Panc1 (cell line): Measurements from ENCODE around the gene ZNF717. TPM values are rescaled to one million over a fixed set of nuclear protein-coding genes. Genes with fewer than 3 reads are reported as not detected.

Source experiments
- ATAC-seq: fragments of 200-7000 bp; cut with Tn5 transposase; 2 replicates; pipeline ENCODE4 v1.9.1; 2020; ENCODE audit warnings: mild to moderate bottlenecking, moderate library complexity
- BruUV-seq: library from RNA; stranded (reverse); fragments of 400-500 nt; replicated peaks from 2 replicates; lab custom pipeline; 2021; lab: Mats Ljungman, UMichigan
- CTCF ChIA-PET: fragments of 300-600 bp; sonication (Branson Sonifier 250); formaldehyde crosslinking; loops from one replicate; lab custom pipeline; 2022; ENCODE audit warnings: antibody characterized with exemption; lab: Charles Lee
- POLR2A ChIA-PET: fragments of 300-600 bp; sonication (Branson Sonifier 250); formaldehyde crosslinking; loops from one replicate; lab custom pipeline; 2022; ENCODE audit warnings: antibody characterized with exemption; lab: Charles Lee
- DNase-seq: peaks from one replicate; pipeline ENCODE4 v3.0.0-alpha.2; 2010; ENCODE audit warnings: low read depth, low spot score
- H3K27ac ChIP-seq: 2 replicates; pipeline ENCODE4 v1.5.1; 2011; ENCODE audit warnings: mild to moderate bottlenecking, low read length, inconsistent platforms
- H3K27me3 ChIP-seq: fragments of 200-500 bp; sonication (Bioruptor generic); 2 replicates; pipeline ENCODE4 v1.6.0; 2014; ENCODE audit warnings: low read length, inconsistent platforms; ENCODE audit not compliant: control insufficient read depth, insufficient read depth
- H3K36me3 ChIP-seq: fragments of 200-500 bp; sonication (Bioruptor generic); 2 replicates; pipeline ENCODE4 v1.5.1; 2014; ENCODE audit warnings: inconsistent platforms, mild to moderate bottlenecking, low read length, moderate library complexity; ENCODE audit not compliant: control insufficient read depth, insufficient read depth
- H3K4me1 ChIP-seq: 2 replicates; pipeline ENCODE4 v1.5.1; 2011; ENCODE audit warnings: inconsistent platforms, mild to moderate bottlenecking, low read length, moderate library complexity; ENCODE audit not compliant: control insufficient read depth, insufficient read depth
- H3K4me3 ChIP-seq, 2 experiments: 2 replicates each; pipeline ENCODE4 v1.5.1; 2011 to 2012; ENCODE audit warnings: low read depth in 2 of 2, low read length in 2 of 2, mild to moderate bottlenecking in 2 of 2, inconsistent platforms in 1 of 2, moderate library complexity in 1 of 2
- H3K9me3 ChIP-seq: fragments of 200-500 bp; sonication (Bioruptor generic); 2 replicates; pipeline ENCODE4 v1.5.1; 2014; ENCODE audit warnings: low read depth, mild to moderate bottlenecking, inconsistent platforms, low read length, moderate library complexity; ENCODE audit not compliant: control insufficient read depth, insufficient read depth
- POLR2AphosphoS5 ChIP-seq: IDR thresholded peaks from 2 replicates; pipeline ENCODE4 v1.6.1; 2012; ENCODE audit warnings: mild to moderate bottlenecking, low read depth, low read length, moderate library complexity
- SIN3A ChIP-seq: IDR thresholded peaks from 2 replicates; pipeline ENCODE4 v1.6.1; 2012; ENCODE audit warnings: low read depth, mild to moderate bottlenecking, low read length, moderate library complexity, borderline replicate concordance; ENCODE audit not compliant: insufficient read depth
- TCF7L2 ChIP-seq: IDR thresholded peaks from 2 replicates; pipeline ENCODE4 v1.6.1; 2011; ENCODE audit warnings: mild to moderate bottlenecking, low read depth, low read length, inconsistent platforms
- in situ Hi-C: cut with HindIII; loops from 2 replicates; pipeline ENCODE4 v1.10.0; 2016; ENCODE audit warnings: low sequenced_read_pairs, low pct_unique_long_range_greater_than_20kb
- intact Hi-C: fragments of 100-400 bp; cut with micrococcal nuclease; formaldehyde crosslinking; loops from one replicate; pipeline ENCODE4 v1.10.0; 2022; ENCODE audit not compliant: unreplicated experiment
- total RNA-seq: library from RNA; stranded (reverse); gene quantifications from one replicate; pipeline ENCODE4 v1.2.1, GENCODE V29; 2021; ENCODE audit not compliant: unreplicated experiment
- TF ChIP-seq, protein P1 (sequence below): fragments of 450-650 bp; IDR thresholded peaks from 2 replicates; pipeline ENCODE4 v1.5.1; 2017; ENCODE audit warnings: mild to moderate bottlenecking
- TF ChIP-seq, protein P2 (sequence below), 2 experiments: IDR thresholded peaks; 2 replicates each; pipeline ENCODE4 v1.6.1; 2011 to 2012; ENCODE audit warnings: low read depth in 2 of 2, control low read depth in 1 of 2, low read length in 1 of 2, mild to moderate bottlenecking in 1 of 2, moderate library complexity in 1 of 2; ENCODE audit not compliant: insufficient read depth in 1 of 2

Gene ZNF717
- total RNA-seq, 1 experiment from 2014 or later, result 6.3 TPM

DNA sequence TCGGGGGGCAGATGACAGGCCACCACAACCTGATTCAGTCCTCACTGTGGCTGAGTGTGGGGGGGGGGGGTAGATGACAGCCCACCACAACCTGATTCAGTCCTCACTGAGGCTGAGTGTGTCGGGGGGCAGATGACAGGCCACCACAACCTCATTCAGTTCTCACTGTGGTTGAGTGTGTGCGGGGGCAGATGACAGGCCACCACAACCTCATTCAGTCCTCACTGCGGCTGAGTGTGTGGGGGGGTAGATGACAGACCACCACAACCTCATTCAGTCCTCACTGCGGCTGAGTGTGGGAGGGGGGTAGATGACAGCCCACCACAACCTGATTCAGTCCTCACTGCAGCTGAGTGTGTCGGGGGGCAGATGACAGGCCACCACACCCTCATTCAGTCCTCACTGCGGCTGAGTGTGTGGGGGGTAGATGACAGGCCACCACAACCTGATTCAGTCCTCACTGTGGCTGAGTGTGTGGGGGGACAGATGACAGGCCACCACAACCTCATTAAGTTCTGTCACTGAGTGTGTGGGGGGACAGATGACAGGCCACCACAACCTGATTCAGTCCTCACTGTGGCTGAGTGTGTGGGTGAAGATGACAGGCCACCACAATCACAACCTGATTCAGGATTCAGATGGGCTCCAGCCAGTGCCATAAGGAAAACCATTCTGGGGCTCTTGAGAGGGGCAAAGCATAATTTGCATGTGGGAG, 16.9 kb downstream of the ZNF717 start:
- intact Hi-C loops (no loop called here), in situ Hi-C loops (no loop called here)
- BruUV-seq, result no TSS peak

DNA sequence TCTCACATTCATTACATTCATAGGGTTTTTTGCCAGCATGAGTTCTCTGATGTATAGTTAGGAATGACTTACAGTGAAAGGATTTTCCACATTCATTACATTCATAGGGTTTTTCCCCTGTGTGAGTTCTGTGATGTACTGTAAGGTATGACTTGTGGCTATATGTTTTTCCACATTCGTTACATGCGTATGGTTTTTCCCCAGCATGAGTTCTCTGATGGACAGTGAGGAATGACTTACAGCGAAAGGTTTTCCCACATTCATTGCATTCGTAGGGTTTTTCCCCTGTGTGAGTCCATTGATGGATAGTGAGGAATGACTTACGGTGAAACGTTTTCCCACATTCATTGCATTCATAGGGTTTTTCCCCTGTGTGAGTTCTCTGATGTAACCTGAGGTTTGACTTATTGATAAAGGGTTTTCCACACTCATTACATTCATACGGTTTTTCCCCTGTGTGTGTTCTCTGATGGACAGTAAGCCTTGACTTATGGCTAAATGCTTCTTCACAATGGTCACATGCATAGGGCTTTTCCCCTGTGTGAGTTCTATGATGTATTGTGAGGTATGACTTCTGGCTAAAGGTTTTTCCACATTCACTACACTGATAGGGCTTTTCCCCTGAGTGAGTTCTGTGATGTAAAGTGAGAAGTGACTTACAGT, 47.4 kb downstream of the ZNF717 start:
- BruUV-seq, result no TSS peak
- TF ChIP-seq, protein P1, sequence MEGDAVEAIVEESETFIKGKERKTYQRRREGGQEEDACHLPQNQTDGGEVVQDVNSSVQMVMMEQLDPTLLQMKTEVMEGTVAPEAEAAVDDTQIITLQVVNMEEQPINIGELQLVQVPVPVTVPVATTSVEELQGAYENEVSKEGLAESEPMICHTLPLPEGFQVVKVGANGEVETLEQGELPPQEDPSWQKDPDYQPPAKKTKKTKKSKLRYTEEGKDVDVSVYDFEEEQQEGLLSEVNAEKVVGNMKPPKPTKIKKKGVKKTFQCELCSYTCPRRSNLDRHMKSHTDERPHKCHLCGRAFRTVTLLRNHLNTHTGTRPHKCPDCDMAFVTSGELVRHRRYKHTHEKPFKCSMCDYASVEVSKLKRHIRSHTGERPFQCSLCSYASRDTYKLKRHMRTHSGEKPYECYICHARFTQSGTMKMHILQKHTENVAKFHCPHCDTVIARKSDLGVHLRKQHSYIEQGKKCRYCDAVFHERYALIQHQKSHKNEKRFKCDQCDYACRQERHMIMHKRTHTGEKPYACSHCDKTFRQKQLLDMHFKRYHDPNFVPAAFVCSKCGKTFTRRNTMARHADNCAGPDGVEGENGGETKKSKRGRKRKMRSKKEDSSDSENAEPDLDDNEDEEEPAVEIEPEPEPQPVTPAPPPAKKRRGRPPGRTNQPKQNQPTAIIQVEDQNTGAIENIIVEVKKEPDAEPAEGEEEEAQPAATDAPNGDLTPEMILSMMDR, result no peak
- TF ChIP-seq, protein P2, sequence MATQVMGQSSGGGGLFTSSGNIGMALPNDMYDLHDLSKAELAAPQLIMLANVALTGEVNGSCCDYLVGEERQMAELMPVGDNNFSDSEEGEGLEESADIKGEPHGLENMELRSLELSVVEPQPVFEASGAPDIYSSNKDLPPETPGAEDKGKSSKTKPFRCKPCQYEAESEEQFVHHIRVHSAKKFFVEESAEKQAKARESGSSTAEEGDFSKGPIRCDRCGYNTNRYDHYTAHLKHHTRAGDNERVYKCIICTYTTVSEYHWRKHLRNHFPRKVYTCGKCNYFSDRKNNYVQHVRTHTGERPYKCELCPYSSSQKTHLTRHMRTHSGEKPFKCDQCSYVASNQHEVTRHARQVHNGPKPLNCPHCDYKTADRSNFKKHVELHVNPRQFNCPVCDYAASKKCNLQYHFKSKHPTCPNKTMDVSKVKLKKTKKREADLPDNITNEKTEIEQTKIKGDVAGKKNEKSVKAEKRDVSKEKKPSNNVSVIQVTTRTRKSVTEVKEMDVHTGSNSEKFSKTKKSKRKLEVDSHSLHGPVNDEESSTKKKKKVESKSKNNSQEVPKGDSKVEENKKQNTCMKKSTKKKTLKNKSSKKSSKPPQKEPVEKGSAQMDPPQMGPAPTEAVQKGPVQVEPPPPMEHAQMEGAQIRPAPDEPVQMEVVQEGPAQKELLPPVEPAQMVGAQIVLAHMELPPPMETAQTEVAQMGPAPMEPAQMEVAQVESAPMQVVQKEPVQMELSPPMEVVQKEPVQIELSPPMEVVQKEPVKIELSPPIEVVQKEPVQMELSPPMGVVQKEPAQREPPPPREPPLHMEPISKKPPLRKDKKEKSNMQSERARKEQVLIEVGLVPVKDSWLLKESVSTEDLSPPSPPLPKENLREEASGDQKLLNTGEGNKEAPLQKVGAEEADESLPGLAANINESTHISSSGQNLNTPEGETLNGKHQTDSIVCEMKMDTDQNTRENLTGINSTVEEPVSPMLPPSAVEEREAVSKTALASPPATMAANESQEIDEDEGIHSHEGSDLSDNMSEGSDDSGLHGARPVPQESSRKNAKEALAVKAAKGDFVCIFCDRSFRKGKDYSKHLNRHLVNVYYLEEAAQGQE (IDR thresholded peaks at IDR 0.05; ENCODE audit: insufficient read depth in 1 of 2, low read depth in 2 of 2, low read length in 1 of 2), result no peak
- in situ Hi-C loops (no loop called here), intact Hi-C loops (no loop called here)
- Histone ChIP-seq H3K36me3 (no peaks in the 10 kb centered on the region), H3K4me3 (no peak overlapping the region), H3K27me3 (no peaks in the 10 kb centered on the region), H3K4me1 (no peaks in the 10 kb centered on the region), H3K9me3 (peaks cover 8% of the 10 kb centered on the region; the same call in 1 of the 2 replicates), H3K27ac (no peak overlapping the region)
- ChIA-PET POLR2A (no interaction called here), CTCF (no interaction called here)
- no peak for DNase-seq
- no peak for ATAC-seq

More for the DNA sequence above, 16.9 kb downstream of the ZNF717 start:
- no peak overlapping the region for H3K27ac ChIP-seq
- ChIA-PET CTCF (no interaction called here), POLR2A (no interaction called here)
- no peaks in the 10 kb centered on the region for H3K27me3 ChIP-seq
- no peak for DNase-seq
- H3K9me3 ChIP-seq, result no peaks in the 10 kb centered on the region
- no peaks in the 10 kb centered on the region for H3K36me3 ChIP-seq
- H3K4me1 ChIP-seq, result no peaks in the 10 kb centered on the region
- H3K4me3 ChIP-seq, result no peak overlapping the region
- TF ChIP-seq SIN3A, result no peak
- no peak for ATAC-seq

DNA sequence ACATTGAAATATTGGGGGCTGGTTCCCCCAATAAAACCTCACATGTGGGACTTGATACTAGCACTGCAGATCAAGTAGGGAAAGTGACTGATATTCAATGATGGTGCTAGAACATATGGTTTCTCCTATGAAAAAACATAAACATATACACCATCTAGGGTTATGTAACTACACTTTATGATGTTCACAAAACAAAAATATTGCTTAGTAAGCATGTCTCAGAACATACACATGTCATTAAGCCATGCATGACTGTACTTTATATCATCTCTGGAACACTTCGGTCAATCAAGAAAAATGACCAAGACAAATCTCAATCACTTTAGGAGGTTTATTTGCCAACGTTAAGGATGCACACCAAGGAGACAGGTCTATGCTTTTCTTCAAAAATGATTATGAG, 57.4 kb downstream of the ZNF717 start:
- intact Hi-C loops, result no loop called here
- DNase-seq (no peak), ATAC-seq (no peak)
- no TSS peak for BruUV-seq
- Histone ChIP-seq H3K4me1 (no peaks in the 10 kb centered on the region), H3K36me3 (no peaks in the 10 kb centered on the region), H3K27ac (no peak overlapping the region), H3K4me3 (no peak overlapping the region), H3K27me3 (no peaks in the 10 kb centered on the region), H3K9me3 (peaks cover 1% of the 10 kb centered on the region; the same call in 1 of the 2 replicates)
- TF ChIP-seq TCF7L2 (no peak), POLR2AphosphoS5 (no peak), SIN3A (no peak)
- TF ChIP-seq, protein P2 (IDR thresholded peaks at IDR 0.05; ENCODE audit: insufficient read depth in 1 of 2, low read depth in 2 of 2, low read length in 1 of 2), result no peak
- TF ChIP-seq, protein P1, result no peak
- ChIA-PET CTCF (no interaction called here), POLR2A (no interaction called here)
- in situ Hi-C loops, result no loop called here
